WERI-Rb-1 (cell line): Measurements from ENCODE around the gene HCRT.
"Not testable (repeated sequence)": the region's sequence is repeated elsewhere in the genome, so short reads cannot be mapped to it uniquely, and the experiment has no call there.

Experiments used
- DNase-seq: peaks from one replicate; pipeline ENCODE4 v3.0.0-alpha.2; 2020
- H3K27ac ChIP-seq: fragments of 250-450 bp; sonication (Bioruptor Pico); 2 replicates; pipeline ENCODE4 v1.5.1; 2020; ENCODE audit warnings: mild to moderate bottlenecking, moderate library complexity
- H3K27me3 ChIP-seq: fragments of 250-450 bp; sonication (Bioruptor Pico); 2 replicates; pipeline ENCODE4 v1.5.1; 2021; ENCODE audit warnings: mild to moderate bottlenecking, low read depth, moderate library complexity; ENCODE audit not compliant: insufficient read depth, severe bottlenecking
- H3K36me3 ChIP-seq: fragments of 250-450 bp; sonication (Bioruptor Pico); 2 replicates; pipeline ENCODE4 v1.5.1; 2020; ENCODE audit warnings: mild to moderate bottlenecking, moderate library complexity
- H3K4me3 ChIP-seq: 2 replicates; pipeline ENCODE4 v1.5.1; 2011; ENCODE audit warnings: low read depth, mild to moderate bottlenecking, control low read depth, low read length
- H3K9me3 ChIP-seq: fragments of 250-450 bp; sonication (Bioruptor Pico); 2 replicates; pipeline ENCODE4 v1.5.1; 2021; ENCODE audit warnings: mild to moderate bottlenecking, moderate library complexity; ENCODE audit not compliant: severe bottlenecking
- TF ChIP-seq, protein P1 (sequence below): IDR thresholded peaks from 2 replicates; pipeline ENCODE4 v1.5.1; 2011; ENCODE audit warnings: low read depth, mild to moderate bottlenecking, control low read depth, inconsistent platforms, low read length

The HCRT gene

DNA sequence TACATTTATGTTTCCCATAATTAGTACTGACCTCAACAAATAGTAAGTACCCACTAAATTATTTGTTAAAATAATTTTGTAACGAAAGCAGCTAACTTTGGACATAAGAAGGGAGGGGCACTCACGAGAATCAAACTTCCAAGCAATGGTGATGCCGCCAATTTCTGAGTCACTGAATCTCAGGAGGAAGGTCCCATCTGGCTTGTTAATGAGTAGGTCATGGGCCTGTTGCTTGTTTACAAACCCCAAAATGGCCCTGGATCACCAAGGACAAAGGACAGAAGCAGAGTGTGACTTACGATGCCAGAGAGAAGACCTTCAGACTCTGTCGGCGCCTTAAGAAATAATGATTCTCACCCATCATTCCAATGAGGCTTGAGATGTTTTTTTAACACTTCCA lies 24.8 kb upstream of the HCRT start:
- TF ChIP-seq, protein P1, sequence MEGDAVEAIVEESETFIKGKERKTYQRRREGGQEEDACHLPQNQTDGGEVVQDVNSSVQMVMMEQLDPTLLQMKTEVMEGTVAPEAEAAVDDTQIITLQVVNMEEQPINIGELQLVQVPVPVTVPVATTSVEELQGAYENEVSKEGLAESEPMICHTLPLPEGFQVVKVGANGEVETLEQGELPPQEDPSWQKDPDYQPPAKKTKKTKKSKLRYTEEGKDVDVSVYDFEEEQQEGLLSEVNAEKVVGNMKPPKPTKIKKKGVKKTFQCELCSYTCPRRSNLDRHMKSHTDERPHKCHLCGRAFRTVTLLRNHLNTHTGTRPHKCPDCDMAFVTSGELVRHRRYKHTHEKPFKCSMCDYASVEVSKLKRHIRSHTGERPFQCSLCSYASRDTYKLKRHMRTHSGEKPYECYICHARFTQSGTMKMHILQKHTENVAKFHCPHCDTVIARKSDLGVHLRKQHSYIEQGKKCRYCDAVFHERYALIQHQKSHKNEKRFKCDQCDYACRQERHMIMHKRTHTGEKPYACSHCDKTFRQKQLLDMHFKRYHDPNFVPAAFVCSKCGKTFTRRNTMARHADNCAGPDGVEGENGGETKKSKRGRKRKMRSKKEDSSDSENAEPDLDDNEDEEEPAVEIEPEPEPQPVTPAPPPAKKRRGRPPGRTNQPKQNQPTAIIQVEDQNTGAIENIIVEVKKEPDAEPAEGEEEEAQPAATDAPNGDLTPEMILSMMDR = no peak
- Histone ChIP-seq H3K36me3 (peaks cover 82% of the 10 kb centered on the region), H3K27ac (no peak overlapping the region)

DNA sequence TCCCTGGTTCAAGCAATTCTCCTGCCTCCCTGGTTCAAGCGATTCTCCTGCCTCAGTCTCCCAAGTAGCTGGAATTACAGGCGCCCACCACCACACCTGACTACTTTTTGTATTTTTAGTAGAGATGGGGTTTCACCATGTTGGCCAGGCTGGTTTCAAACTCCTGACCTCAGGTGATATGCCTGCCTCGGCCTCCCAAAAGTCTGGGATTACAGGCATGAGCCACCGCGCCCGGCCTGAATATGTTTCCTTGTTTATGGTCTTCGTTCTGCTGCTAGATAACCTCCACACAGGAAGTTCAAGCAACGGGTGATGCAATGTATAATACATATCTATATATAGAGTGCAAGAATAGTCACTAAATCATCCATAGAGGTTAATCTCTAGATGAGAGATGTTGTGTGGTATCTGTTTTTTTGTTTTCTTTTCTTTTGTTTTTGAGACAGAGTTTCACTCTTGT lies 20.9 kb upstream of the HCRT start:
- H3K36me3 ChIP-seq = peaks cover 76% of the 10 kb centered on the region
- H3K27ac ChIP-seq, H3K9me3 ChIP-seq, H3K4me3 ChIP-seq, DNase-seq, H3K27me3 ChIP-seq: not testable (repeated sequence)

More for the DNA sequence above, 24.8 kb upstream of the HCRT start:
- Histone ChIP-seq H3K4me3 (no peak overlapping the region), H3K27me3 (no peaks in the 10 kb centered on the region), H3K9me3 (no peaks in the 10 kb centered on the region)
- no peak for DNase-seq

DNA sequence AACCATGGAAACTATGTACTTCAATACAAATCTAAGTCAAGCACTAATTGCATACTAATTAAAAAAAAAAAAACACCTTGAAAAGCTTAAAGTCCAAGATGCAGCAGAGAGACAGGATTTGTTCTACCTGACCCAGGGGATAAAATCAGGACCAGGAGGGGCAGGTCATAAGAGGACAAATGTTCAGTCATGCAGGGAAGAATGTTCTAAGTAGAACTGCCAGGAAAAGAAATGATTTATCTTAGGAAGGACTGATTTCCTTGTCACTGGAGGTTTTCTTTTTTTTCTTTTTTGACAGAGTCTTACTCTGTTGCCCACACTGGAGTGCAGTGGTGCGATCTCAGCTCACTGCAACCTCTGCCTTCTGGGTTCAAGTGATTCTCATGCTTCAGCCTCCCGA lies 18.1 kb upstream of the HCRT start:
- no peaks in the 10 kb centered on the region for H3K9me3 ChIP-seq
- H3K36me3 ChIP-seq = peaks cover 56% of the 10 kb centered on the region
- TF ChIP-seq, protein P1 = no peak
- no peak for DNase-seq
- peak overlapping the region; percentile 24; the same call in 1 of the 2 replicates for H3K27ac ChIP-seq
- no peak overlapping the region for H3K4me3 ChIP-seq
- no peaks in the 10 kb centered on the region for H3K27me3 ChIP-seq

DNA sequence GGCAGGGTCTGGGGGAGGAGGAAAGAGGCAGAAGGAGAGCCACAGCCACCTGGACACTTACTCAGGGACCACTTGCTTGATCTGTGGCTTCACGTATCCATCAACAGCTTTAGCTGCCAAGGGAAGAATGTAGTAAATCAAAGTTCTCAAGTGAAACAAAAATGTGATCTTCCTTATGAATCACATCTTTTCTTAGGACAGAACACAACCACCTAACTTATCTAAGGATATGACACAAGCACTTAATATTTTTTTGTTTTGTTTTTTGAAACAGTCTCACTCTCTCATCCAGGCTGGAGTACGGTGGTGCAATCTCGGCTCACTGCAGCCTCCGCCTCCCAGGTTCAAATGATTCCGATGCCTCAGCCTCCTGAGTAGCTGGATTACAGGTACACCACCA lies 17.4 kb upstream of the HCRT start:
- peak overlapping the region; percentile 10; the same call in 1 of the 2 replicates for H3K27ac ChIP-seq
- TF ChIP-seq, protein P1 = no peak
- no peaks in the 10 kb centered on the region for H3K9me3 ChIP-seq
- DNase-seq = no peak
- no peak overlapping the region for H3K4me3 ChIP-seq
- H3K36me3 ChIP-seq = peaks cover 49% of the 10 kb centered on the region
- H3K27me3 ChIP-seq = no peaks in the 10 kb centered on the region

DNA sequence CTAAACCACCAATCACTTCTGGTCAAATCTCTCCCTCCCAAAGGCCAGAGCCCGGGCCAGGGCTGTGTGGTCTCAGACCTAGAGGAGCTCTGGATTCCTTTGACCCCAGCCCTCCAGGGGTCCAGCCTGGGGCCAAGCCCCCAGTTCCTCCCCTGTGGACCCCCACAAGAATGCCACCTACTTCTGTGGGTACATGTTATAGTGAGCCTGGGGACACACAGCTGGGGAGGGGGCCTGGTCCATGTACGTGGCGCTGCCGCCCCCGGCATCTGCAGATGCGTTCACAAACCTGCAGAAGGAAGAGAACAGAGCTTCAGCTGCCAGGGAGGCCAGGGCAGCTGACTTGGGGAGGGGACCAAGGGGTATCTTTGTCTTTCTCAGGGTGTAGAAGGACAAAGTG lies 16.9 kb upstream of the HCRT start:
- no peak for DNase-seq
- no peaks in the 10 kb centered on the region for H3K9me3 ChIP-seq
- H3K27me3 ChIP-seq = no peaks in the 10 kb centered on the region
- H3K4me3 ChIP-seq = no peak overlapping the region
- peaks cover 44% of the 10 kb centered on the region for H3K36me3 ChIP-seq
- TF ChIP-seq, protein P1 = no peak
- no peak overlapping the region for H3K27ac ChIP-seq

DNA sequence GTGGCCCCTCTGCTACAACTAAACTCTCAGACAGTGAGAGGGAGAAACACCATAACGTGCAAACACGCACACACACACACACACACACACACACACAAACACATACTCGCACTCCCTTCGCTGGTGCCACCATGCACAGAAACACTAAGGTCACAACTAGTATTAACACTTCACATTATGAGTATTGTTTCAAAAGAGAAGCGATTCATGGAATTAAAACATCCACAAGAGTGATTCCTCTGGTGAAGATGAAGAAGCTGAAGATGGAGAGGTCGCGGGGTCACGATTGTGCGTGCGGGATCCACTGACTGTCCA lies 16.2 kb upstream of the HCRT start:
- no peak for DNase-seq
- Histone ChIP-seq H3K4me3 (no peak overlapping the region), H3K27ac (no peak overlapping the region), H3K9me3 (no peaks in the 10 kb centered on the region), H3K27me3 (no peaks in the 10 kb centered on the region), H3K36me3 (peaks cover 37% of the 10 kb centered on the region)
- TF ChIP-seq, protein P1 = no peak
